GM12878 (cell line): Measurements from ENCODE around the gene DIP2A. TPM values are rescaled to one million over a fixed set of nuclear protein-coding genes. Genes with fewer than 3 reads are reported as not detected.

Experiments used
- ATAC-seq: fragments of 200-7000 bp; cut with Tn5 transposase; 3 replicates; pipeline ENCODE4 v1.9.1; 2020; ENCODE audit warnings: mild to moderate bottlenecking, moderate library complexity
- BruUV-seq: library from RNA; stranded (reverse); fragments of 400-500 nt; replicated peaks from 2 replicates; lab custom pipeline; 2021; lab: Mats Ljungman, UMichigan
- CTCF ChIA-PET: fragments of 300-600 bp; sonication (Branson Sonifier 250); formaldehyde crosslinking; extraction: SDS; loops from one replicate; lab custom pipeline; 2021; ENCODE audit warnings: inconsistent platforms; lab: Yijun Ruan, JAX
- POLR2A ChIA-PET: fragments of 350-600 bp; formaldehyde crosslinking; extraction: SDS; loops from one replicate; lab custom pipeline; 2021; ENCODE audit warnings: inconsistent platforms; lab: Charles Lee
- RAD21 ChIA-PET: fragments of 300-600 bp; sonication (Branson Sonifier 250); formaldehyde crosslinking; loops from one replicate; lab custom pipeline; 2023; ENCODE audit warnings: antibody characterized with exemption; ENCODE audit not compliant: unreplicated experiment; lab: Charles Lee
- SMC1A ChIA-PET: fragments of 300-600 bp; sonication (Branson Sonifier 250); formaldehyde crosslinking; loops from one replicate; lab custom pipeline; 2023; ENCODE audit not compliant: unreplicated experiment, uncharacterized antibody; lab: Charles Lee
- DNase-seq: peaks from one replicate; pipeline ENCODE4 v3.0.0-alpha.2; 2011; ENCODE audit warnings: low read depth, low spot score
- FAIRE-seq: peaks from 3 replicates; lab custom pipeline; 2011; peaks lifted over from hg19 to GRCh38; lab: Jason Lieb, UNC
- H2AFZ ChIP-seq: 2 replicates; pipeline ENCODE4 v1.6.0; 2011; ENCODE audit warnings: low read depth, low read length, control low read depth; ENCODE audit not compliant: control insufficient read depth
- H3K27ac ChIP-seq: 2 replicates; pipeline ENCODE4 v1.5.1; 2011; ENCODE audit warnings: control low read depth; ENCODE audit not compliant: control insufficient read depth, insufficient read depth
- H3K27me3 ChIP-seq, 2 experiments: replicated peaks in 1 of 2; 2 replicates each; pipeline versions ENCODE4 v1.6.0 to v1.6.1; 2011; ENCODE audit warnings: low read length in 1 of 2; ENCODE audit not compliant: control insufficient read depth in 2 of 2, insufficient read depth in 2 of 2
- H3K36me3 ChIP-seq, 2 experiments: 2 replicates each; pipeline ENCODE4 v1.5.1; 2011; ENCODE audit warnings: low read length in 1 of 2; ENCODE audit not compliant: control insufficient read depth in 2 of 2, insufficient read depth in 2 of 2
- H3K4me1 ChIP-seq: 2 replicates; pipeline ENCODE4 v1.6.1; 2011; ENCODE audit warnings: mild to moderate bottlenecking, low read length, moderate library complexity, mixed read lengths; ENCODE audit not compliant: control insufficient read depth, insufficient read depth
- H3K4me2 ChIP-seq: 2 replicates; pipeline ENCODE4 v1.6.0; 2011; ENCODE audit warnings: control low read depth; ENCODE audit not compliant: control insufficient read depth, insufficient read depth
- H3K4me3 ChIP-seq: fragments of 200-600 bp; sonication (generic); 2 replicates; pipeline ENCODE4 v1.5.1; 2016
- H3K79me2 ChIP-seq: 2 replicates; pipeline ENCODE4 v1.6.0; 2011; ENCODE audit warnings: low read length; ENCODE audit not compliant: control insufficient read depth, insufficient read depth
- H3K9ac ChIP-seq: 2 replicates; pipeline ENCODE4 v1.8.0; 2011; ENCODE audit warnings: low read length, control low read depth, mixed read lengths; ENCODE audit not compliant: control insufficient read depth, insufficient read depth
- H3K9me3 ChIP-seq: replicated peaks from 3 replicates; pipeline ENCODE4 v1.5.1; 2011; ENCODE audit warnings: mild to moderate bottlenecking, low read length; ENCODE audit not compliant: control insufficient read depth, insufficient read depth
- H4K20me1 ChIP-seq: 2 replicates; pipeline ENCODE4 v1.6.0; 2011; ENCODE audit not compliant: control insufficient read depth, insufficient read depth
- MEF2A ChIP-seq: IDR thresholded peaks from 2 replicates; pipeline ENCODE4 v1.6.1; 2011; ENCODE audit warnings: low read depth, mild to moderate bottlenecking, low read length, moderate library complexity; ENCODE audit not compliant: insufficient read depth
- ZBTB33 ChIP-seq: fragments of 450-650 bp; IDR thresholded peaks from 2 replicates; pipeline ENCODE4 v1.6.1; 2017; ENCODE audit warnings: mild to moderate bottlenecking
- ZNF622 ChIP-seq: fragments of 450-650 bp; IDR thresholded peaks from 2 replicates; pipeline ENCODE4 v1.6.1; 2017; ENCODE audit warnings: mild to moderate bottlenecking, inconsistent platforms
- ZZZ3 ChIP-seq: IDR thresholded peaks from 2 replicates; pipeline ENCODE4 v1.6.1; 2011; ENCODE audit warnings: low read depth; ENCODE audit not compliant: control insufficient read depth, insufficient read length
- WGBS: methylation state at CpG from one replicate; pipeline ENCODE4 v1.1.6; 2016; ENCODE audit warnings: low lambda C conversion rate; ENCODE audit not compliant: insufficient replicate concordance, insufficient coverage; ENCODE audit errors: missing lambda C conversion rate; 5-methylcytosine and 5-hydroxymethylcytosine counted together
- in situ Hi-C: fragments of 300-500 bp; cut with MboI; formaldehyde crosslinking; loops from 9 replicates; pipeline ENCODE4 v1.14.3; 2018; ENCODE audit warnings: mixed read lengths
- intact Hi-C: fragments of 100-400 bp; cut with micrococcal nuclease; formaldehyde crosslinking; loops from one replicate; pipeline ENCODE4 v1.14.2; 2022; ENCODE audit not compliant: unreplicated experiment
- polyA plus RNA-seq, 11 experiments: library from polyadenylated mRNA; depleted of rRNA in 4 of 11; unstranded in 6 of 11; stranded (reverse) in 5 of 11; fragments of >200 nt; fragmentation: Nextera tagmentation in 4 of 11; fragmentation: Illumina TruSeq in 1 of 11; extraction: Ambion mirVana in 4 of 11; extraction: Trizol in 1 of 11; gene quantifications; 1 replicate in 1 of 11; 2 replicates in 10 of 11; pipeline versions ENCODE4 v1.2.1 to v1.2.3, GENCODE V29; 2011 to 2016; ENCODE audit warnings: inconsistent platforms in 2 of 11, missing spikeins in 2 of 11, low read depth in 1 of 11
- total RNA-seq, 4 experiments: library from RNA; depleted of rRNA in 3 of 4; stranded (reverse); fragments of >200 nt in 3 of 4; fragmentation: Illumina TruSeq in 1 of 4; extraction: Trizol in 1 of 4; gene quantifications; 2 replicates each; pipeline versions ENCODE4 v1.2.1 to v1.2.3, GENCODE V29; 2013 to 2021
- TF ChIP-seq, protein P1 (sequence below): fragments of 450-650 bp; IDR thresholded peaks from 2 replicates; pipeline ENCODE4 v1.6.1; 2017; ENCODE audit warnings: antibody characterized with exemption, mild to moderate bottlenecking, moderate library complexity

Gene DIP2A
- total and polyA plus RNA-seq, 10 of the 15 experiments (the other 5 are each of a cell fraction or from before 2014, with no cell fraction given) = 1.7 to 25.5 (median 12.2) TPM

GRCh38 chr21:46482846-46483231 lies 24.1 kb downstream of the DIP2A start:
- SMC1A ChIA-PET = no interaction called here

DNA sequence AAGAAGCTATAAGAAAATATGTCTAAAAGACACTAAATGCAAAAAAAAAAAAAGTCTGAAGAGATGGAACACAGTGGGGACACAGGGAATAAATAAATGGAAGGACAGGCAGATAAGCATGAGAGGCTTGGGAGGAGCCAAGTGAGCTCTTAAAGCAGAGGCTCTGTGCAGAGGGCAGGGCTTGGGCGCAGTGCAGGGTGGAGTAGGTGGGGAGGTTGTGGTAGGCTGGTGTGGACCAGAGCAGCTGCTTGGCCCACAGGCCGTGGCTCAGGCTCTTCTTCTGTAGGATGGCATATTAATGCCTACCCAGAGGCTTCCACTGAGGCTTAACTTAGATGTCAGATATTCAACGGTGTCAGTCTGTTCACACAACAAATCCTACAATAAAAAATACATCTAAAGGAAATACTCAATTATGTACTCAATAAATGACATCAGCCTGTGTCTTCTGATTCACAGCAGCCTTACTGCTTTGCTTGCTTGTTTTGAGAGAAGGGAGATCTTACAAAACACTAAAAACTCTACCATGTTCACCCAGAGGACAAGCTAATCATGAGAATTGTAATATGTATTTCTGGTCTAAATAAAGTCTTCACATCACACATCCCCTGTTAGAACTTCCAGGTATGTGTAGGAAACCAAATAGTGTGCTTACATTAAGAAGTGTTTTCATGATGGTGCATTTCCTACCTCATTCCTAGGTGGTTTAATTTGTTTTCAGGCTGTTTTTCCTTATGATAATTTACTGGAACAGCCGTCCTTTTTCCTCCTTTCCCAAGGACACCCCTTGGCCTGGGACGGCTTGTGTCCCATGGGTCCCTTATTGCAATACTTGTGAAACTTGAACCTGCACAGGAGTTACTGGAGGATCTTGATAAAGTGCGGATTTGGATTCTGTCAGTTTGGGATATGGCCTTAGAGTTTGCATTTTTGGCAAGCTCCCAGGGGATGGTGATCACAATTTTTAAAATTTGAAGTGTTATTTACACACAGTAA lies 24.9 kb downstream of the DIP2A start:
- CTCF ChIA-PET = no interaction called here
- no peaks in the 10 kb centered on the region for H3K27me3 ChIP-seq
- no peaks in the 10 kb centered on the region for H3K79me2 ChIP-seq
- H3K4me3 ChIP-seq = no peak overlapping the region
- H3K9me3 ChIP-seq = no peaks in the 10 kb centered on the region
- 41% methylated on average over 6 of the region's 6 CpGs for WGBS
- RAD21 ChIA-PET = no interaction called here
- no peak overlapping the region for H2AFZ ChIP-seq
- no peak for ATAC-seq
- FAIRE-seq = no peak
- intact Hi-C loops (no loop called here), in situ Hi-C loops (no loop called here)
- H3K36me3 ChIP-seq = no peaks in the 10 kb centered on the region; a peak in 1 of 4 replicates
- SMC1A ChIA-PET = no interaction called here
- no peak for DNase-seq
- no peaks in the 10 kb centered on the region for H3K4me1 ChIP-seq
- H3K9ac ChIP-seq = no peak overlapping the region
- H4K20me1 ChIP-seq = no peaks in the 10 kb centered on the region
- POLR2A ChIA-PET = interaction anchor here (0.7 kb wide), 1 partner anchor 36 kb away, joined by 3 read pairs; no protein-coding TSS in a partner anchor
- no peak overlapping the region for H3K4me2 ChIP-seq
- no peak overlapping the region for H3K27ac ChIP-seq
- BruUV-seq = no TSS peak
- TF ChIP-seq ZBTB33 (no peak), ZNF622 (no peak), ZZZ3 (no peak)
- TF ChIP-seq, protein P1, sequence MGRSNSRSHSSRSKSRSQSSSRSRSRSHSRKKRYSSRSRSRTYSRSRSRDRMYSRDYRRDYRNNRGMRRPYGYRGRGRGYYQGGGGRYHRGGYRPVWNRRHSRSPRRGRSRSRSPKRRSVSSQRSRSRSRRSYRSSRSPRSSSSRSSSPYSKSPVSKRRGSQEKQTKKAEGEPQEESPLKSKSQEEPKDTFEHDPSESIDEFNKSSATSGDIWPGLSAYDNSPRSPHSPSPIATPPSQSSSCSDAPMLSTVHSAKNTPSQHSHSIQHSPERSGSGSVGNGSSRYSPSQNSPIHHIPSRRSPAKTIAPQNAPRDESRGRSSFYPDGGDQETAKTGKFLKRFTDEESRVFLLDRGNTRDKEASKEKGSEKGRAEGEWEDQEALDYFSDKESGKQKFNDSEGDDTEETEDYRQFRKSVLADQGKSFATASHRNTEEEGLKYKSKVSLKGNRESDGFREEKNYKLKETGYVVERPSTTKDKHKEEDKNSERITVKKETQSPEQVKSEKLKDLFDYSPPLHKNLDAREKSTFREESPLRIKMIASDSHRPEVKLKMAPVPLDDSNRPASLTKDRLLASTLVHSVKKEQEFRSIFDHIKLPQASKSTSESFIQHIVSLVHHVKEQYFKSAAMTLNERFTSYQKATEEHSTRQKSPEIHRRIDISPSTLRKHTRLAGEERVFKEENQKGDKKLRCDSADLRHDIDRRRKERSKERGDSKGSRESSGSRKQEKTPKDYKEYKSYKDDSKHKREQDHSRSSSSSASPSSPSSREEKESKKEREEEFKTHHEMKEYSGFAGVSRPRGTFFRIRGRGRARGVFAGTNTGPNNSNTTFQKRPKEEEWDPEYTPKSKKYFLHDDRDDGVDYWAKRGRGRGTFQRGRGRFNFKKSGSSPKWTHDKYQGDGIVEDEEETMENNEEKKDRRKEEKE = no peak

More at GRCh38 chr21:46482846-46483231, 24.1 kb downstream of the DIP2A start:
- Histone ChIP-seq H3K9ac (no peak overlapping the region), H3K4me2 (no peak overlapping the region), H4K20me1 (no peaks in the 10 kb centered on the region), H3K4me3 (no peak overlapping the region), H3K4me1 (no peaks in the 10 kb centered on the region), H3K27ac (no peak overlapping the region), H3K36me3 (no peaks in the 10 kb centered on the region; a peak in 1 of 4 replicates), H2AFZ (no peak overlapping the region), H3K9me3 (no peaks in the 10 kb centered on the region), H3K27me3 (no peaks in the 10 kb centered on the region), H3K79me2 (no peaks in the 10 kb centered on the region)
- ChIA-PET CTCF (no interaction called here), POLR2A (no interaction called here), RAD21 (no interaction called here)
- in situ Hi-C loops (no loop called here), intact Hi-C loops (no loop called here)
- FAIRE-seq = no peak
- no TSS peak for BruUV-seq
- DNase-seq = no peak
- WGBS = 93% methylated on average over 2 of the region's 2 CpGs
- TF ChIP-seq MEF2A = no peak
- no peak for ATAC-seq
